SK-N-SH treated with all-trans-retinoic acid at 6 μM for 48 hours (cell line): ENCODE measurements around the gene ARID3A.

Experiments used
- ARNTL ChIP-seq: fragments of 450-650 bp; formaldehyde crosslinking; IDR thresholded peaks from 2 replicates; pipeline ENCODE4 v1.5.0; 2020; ENCODE audit warnings: low read depth, mild to moderate bottlenecking, moderate library complexity, borderline replicate concordance
- CSDC2 ChIP-seq: fragments of 250-450 bp; sonication (Bioruptor Pico); IDR thresholded peaks from 2 replicates; pipeline ENCODE4 v1.5.0; 2020; ENCODE audit warnings: mild to moderate bottlenecking, moderate library complexity
- RARB ChIP-seq: fragments of 250-450 bp; sonication (Bioruptor Pico); IDR thresholded peaks from 2 replicates; pipeline ENCODE4 v1.8.0; 2021; ENCODE audit warnings: mild to moderate bottlenecking, moderate library complexity
- SNAI2 ChIP-seq: fragments of 250-450 bp; sonication (Bioruptor Pico); IDR thresholded peaks from 2 replicates; pipeline ENCODE4 v1.5.0; 2020; ENCODE audit warnings: mild to moderate bottlenecking, moderate library complexity
- ZC3H10 ChIP-seq: fragments of 250-450 bp; sonication (Bioruptor Pico); IDR thresholded peaks from 2 replicates; pipeline ENCODE4 v1.5.1; 2021; ENCODE audit warnings: mild to moderate bottlenecking, moderate library complexity
- ZNF565 ChIP-seq: fragments of 450-650 bp; formaldehyde crosslinking; conservative IDR thresholded peaks from 2 replicates; pipeline ENCODE4 v1.5.0; 2020; ENCODE audit warnings: low read depth, mild to moderate bottlenecking, moderate library complexity
- TF ChIP-seq, protein P1 (sequence below): fragments of 250-450 bp; sonication (Bioruptor Pico); IDR thresholded peaks from 2 replicates; pipeline ENCODE4 v1.5.1; 2020; ENCODE audit warnings: low read depth, mild to moderate bottlenecking, moderate library complexity
- TF ChIP-seq, protein P2 (sequence below): fragments of 250-450 bp; sonication (Bioruptor Pico); IDR thresholded peaks from 2 replicates; pipeline ENCODE4 v1.8.0; 2021; ENCODE audit warnings: low read depth, mild to moderate bottlenecking, moderate library complexity, borderline replicate concordance

DNA sequence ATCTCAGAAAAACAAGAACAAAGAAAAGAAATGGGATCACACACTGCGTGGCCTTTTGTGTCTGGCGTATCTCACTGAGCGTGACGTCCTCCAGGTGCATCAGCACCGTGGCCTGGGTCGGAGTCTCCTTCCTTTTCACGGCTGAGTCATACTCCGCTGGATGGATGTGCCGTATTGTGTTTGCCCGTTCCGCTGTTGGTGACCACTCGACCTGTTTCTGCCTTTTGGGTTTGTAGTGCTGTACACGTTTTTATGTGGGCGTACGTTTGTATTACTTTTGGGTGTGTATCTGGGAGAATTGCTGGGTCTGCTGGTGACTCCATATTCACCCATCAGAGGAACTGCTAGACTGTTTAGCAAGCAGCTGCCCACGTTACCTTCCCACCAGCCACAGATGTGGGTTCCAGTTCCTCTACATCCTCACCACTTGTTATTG is 11.4 kb downstream of the ARID3A start:
- TF ChIP-seq RARB (CRISPR knock-in tag): no peak
- no peak for TF ChIP-seq CSDC2 (CRISPR knock-in tag)
- TF ChIP-seq ZC3H10 (CRISPR knock-in tag): no peak
- TF ChIP-seq, protein P1, sequence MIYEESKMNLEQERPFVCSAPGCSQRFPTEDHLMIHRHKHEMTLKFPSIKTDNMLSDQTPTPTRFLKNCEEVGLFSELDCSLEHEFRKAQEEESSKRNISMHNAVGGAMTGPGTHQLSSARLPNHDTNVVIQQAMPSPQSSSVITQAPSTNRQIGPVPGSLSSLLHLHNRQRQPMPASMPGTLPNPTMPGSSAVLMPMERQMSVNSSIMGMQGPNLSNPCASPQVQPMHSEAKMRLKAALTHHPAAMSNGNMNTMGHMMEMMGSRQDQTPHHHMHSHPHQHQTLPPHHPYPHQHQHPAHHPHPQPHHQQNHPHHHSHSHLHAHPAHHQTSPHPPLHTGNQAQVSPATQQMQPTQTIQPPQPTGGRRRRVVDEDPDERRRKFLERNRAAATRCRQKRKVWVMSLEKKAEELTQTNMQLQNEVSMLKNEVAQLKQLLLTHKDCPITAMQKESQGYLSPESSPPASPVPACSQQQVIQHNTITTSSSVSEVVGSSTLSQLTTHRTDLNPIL: no peak
- no peak for TF ChIP-seq SNAI2 (CRISPR knock-in tag)
- TF ChIP-seq, protein P2, sequence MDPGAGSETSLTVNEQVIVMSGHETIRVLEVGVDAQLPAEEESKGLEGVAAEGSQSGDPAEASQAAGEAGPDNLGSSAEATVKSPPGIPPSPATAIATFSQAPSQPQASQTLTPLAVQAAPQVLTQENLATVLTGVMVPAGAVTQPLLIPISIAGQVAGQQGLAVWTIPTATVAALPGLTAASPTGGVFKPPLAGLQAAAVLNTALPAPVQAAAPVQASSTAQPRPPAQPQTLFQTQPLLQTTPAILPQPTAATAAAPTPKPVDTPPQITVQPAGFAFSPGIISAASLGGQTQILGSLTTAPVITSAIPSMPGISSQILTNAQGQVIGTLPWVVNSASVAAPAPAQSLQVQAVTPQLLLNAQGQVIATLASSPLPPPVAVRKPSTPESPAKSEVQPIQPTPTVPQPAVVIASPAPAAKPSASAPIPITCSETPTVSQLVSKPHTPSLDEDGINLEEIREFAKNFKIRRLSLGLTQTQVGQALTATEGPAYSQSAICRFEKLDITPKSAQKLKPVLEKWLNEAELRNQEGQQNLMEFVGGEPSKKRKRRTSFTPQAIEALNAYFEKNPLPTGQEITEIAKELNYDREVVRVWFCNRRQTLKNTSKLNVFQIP (CRISPR knock-in tag): no peak
- no peak for TF ChIP-seq ZNF565 (CRISPR knock-in tag)
- TF ChIP-seq ARNTL: no peak
